ENCODE measurements around the gene NUFIP2. TPM values are rescaled to one million over a fixed set of nuclear protein-coding genes. Genes with fewer than 3 reads are reported as not detected.
A peak's percentile ranks its signal among the peaks of the same experiment; 100 is the strongest.

NUFIP2 gene
- total RNA-seq, 1 experiment from 2014 or later, result 106 TPM

- ChIA-PET CTCF (no interaction called here), POLR2A (no interaction called here)
- intact Hi-C loops (cut with micrococcal nuclease; ENCODE audit: unreplicated experiment), result no loop called here
Observed at GRCh38 chr17:29331075-29331707, 37.2 kb upstream of the NUFIP2 start.

GRCh38 chr17:29327412-29327811 is 33.5 kb upstream of the NUFIP2 start:
- TF ChIP-seq CTCF (IDR thresholded peaks at IDR 0.05) (no peak), SIN3A (IDR thresholded peaks at IDR 0.05; ENCODE audit: borderline replicate concordance, insufficient read depth, low read depth, low read length) (no peak), TCF7L2 (IDR thresholded peaks at IDR 0.05; ENCODE audit: low read depth, low read length) (no peak), POLR2AphosphoS5 (IDR thresholded peaks at IDR 0.05; ENCODE audit: low read depth, low read length) (no peak), REST (IDR thresholded peaks at IDR 0.05; ENCODE audit: insufficient read depth in 1 of 2, low read depth in 2 of 2, low read length in 1 of 2) (no peak)
- no peak for ATAC-seq
- Histone ChIP-seq H3K27me3 (ENCODE audit: control insufficient read depth, insufficient read depth, low read length) (no peaks in the 10 kb centered on the region), H3K9me3 (ENCODE audit: control insufficient read depth, insufficient read depth, low read depth, low read length) (no peaks in the 10 kb centered on the region), H3K27ac (ENCODE audit: low read length) (no peak overlapping the region), H3K36me3 (ENCODE audit: control insufficient read depth, insufficient read depth, low read length) (no peaks in the 10 kb centered on the region), H3K4me1 (ENCODE audit: control insufficient read depth, insufficient read depth, low read length) (no peaks in the 10 kb centered on the region), H3K4me3 (ENCODE audit: low read depth in 2 of 2, low read length in 2 of 2) (no peak overlapping the region)
- CTCF ChIA-PET, result interaction anchor here (0.5 kb wide), 1 partner anchor 18 kb away, joined by 5 read pairs; no protein-coding TSS in a partner anchor
- intact Hi-C loops (cut with micrococcal nuclease; ENCODE audit: unreplicated experiment) (no loop called here), in situ Hi-C loops (cut with HindIII; ENCODE audit: low pct_unique_long_range_greater_than_20kb, low sequenced_read_pairs) (no loop called here)
- POLR2A ChIA-PET, result no interaction called here
- DNase-seq (ENCODE audit: low read depth, low spot score), result no peak
- BruUV-seq (replicated peaks), result no TSS peak

More at GRCh38 chr17:29331075-29331707, 37.2 kb upstream of the NUFIP2 start:
- H3K36me3 ChIP-seq (ENCODE audit: control insufficient read depth, insufficient read depth, low read length), result no peaks in the 10 kb centered on the region
- H3K27ac ChIP-seq (ENCODE audit: low read length), result no peak overlapping the region
- no TSS peak for BruUV-seq (replicated peaks)
- in situ Hi-C loops (cut with HindIII; ENCODE audit: low pct_unique_long_range_greater_than_20kb, low sequenced_read_pairs), result no loop called here
- TF ChIP-seq TCF7L2 (IDR thresholded peaks at IDR 0.05; ENCODE audit: low read depth, low read length), result no peak
- no peak for TF ChIP-seq CTCF (IDR thresholded peaks at IDR 0.05)
- no peak for TF ChIP-seq POLR2AphosphoS5 (IDR thresholded peaks at IDR 0.05; ENCODE audit: low read depth, low read length)
- TF ChIP-seq SIN3A (IDR thresholded peaks at IDR 0.05; ENCODE audit: borderline replicate concordance, insufficient read depth, low read depth, low read length), result no peak
- TF ChIP-seq REST (IDR thresholded peaks at IDR 0.05; ENCODE audit: insufficient read depth in 1 of 2, low read depth in 2 of 2, low read length in 1 of 2), result no peak
- no peak overlapping the region for H3K4me3 ChIP-seq (ENCODE audit: low read depth in 2 of 2, low read length in 2 of 2)
- no peak for DNase-seq (ENCODE audit: low read depth, low spot score)
- no peaks in the 10 kb centered on the region for H3K27me3 ChIP-seq (ENCODE audit: control insufficient read depth, insufficient read depth, low read length)
- ATAC-seq, result 0 out of 2 replicates have a peak, but pooled peaks have one; percentile 26
- no peaks in the 10 kb centered on the region for H3K4me1 ChIP-seq (ENCODE audit: control insufficient read depth, insufficient read depth, low read length)
- no peaks in the 10 kb centered on the region for H3K9me3 ChIP-seq (ENCODE audit: control insufficient read depth, insufficient read depth, low read depth, low read length)

Measured in Panc1 (cell line).